OCI-LY7 (cell line): Measurements from ENCODE around the gene USP16. TPM values are rescaled to one million over a fixed set of nuclear protein-coding genes. Genes with fewer than 3 reads are reported as not detected.

Source experiments
- BruUV-seq: library from RNA; stranded (reverse); fragments of 400-500 nt; replicated peaks from 2 replicates; lab custom pipeline; 2021; lab: Mats Ljungman, UMichigan
- CTCF ChIA-PET: fragments of 300-600 bp; sonication (Branson Sonifier 250); formaldehyde crosslinking; loops from one replicate; lab custom pipeline; 2022; ENCODE audit warnings: antibody characterized with exemption; ENCODE audit not compliant: unreplicated experiment; lab: Charles Lee
- POLR2A ChIA-PET: fragments of 300-600 bp; sonication (Branson Sonifier 250); formaldehyde crosslinking; loops from one replicate; lab custom pipeline; 2022; ENCODE audit warnings: antibody characterized with exemption; lab: Charles Lee
- DNase-seq: peaks from one replicate; pipeline ENCODE4 v3.0.0-alpha.2; 2015; ENCODE audit warnings: low spot score
- H2AFZ ChIP-seq: fragments of 200-600 bp; sonication (generic), shearing (Covaris generic); 2 replicates; pipeline ENCODE4 v1.6.1; 2014; ENCODE audit warnings: mild to moderate bottlenecking, antibody characterized with exemption, low read length, moderate library complexity
- H3K27ac ChIP-seq: fragments of 200-600 bp; sonication (generic); 2 replicates; pipeline ENCODE4 v1.5.1; 2014; ENCODE audit warnings: mixed run types, low read depth, mild to moderate bottlenecking, moderate library complexity, low read length, inconsistent platforms; ENCODE audit not compliant: poor library complexity, severe bottlenecking
- H3K36me3 ChIP-seq: fragments of 200-600 bp; sonication (generic); 2 replicates; pipeline ENCODE4 v1.6.1; 2014; ENCODE audit warnings: mild to moderate bottlenecking, antibody characterized with exemption, low read length, moderate library complexity, mixed read lengths; ENCODE audit not compliant: insufficient read depth
- H3K4me1 ChIP-seq: fragments of 200-600 bp; sonication (generic); 2 replicates; pipeline ENCODE4 v1.5.1; 2014; ENCODE audit warnings: mild to moderate bottlenecking, low read length; ENCODE audit not compliant: insufficient read depth, poor library complexity, severe bottlenecking
- H3K4me2 ChIP-seq: fragments of 200-600 bp; sonication (generic); 2 replicates; pipeline ENCODE4 v1.6.1; 2014; ENCODE audit warnings: mild to moderate bottlenecking, low read length
- H3K4me3 ChIP-seq: fragments of 200-600 bp; sonication (generic); 2 replicates; pipeline ENCODE4 v1.5.1; 2014; ENCODE audit warnings: mild to moderate bottlenecking, low read depth, low read length; ENCODE audit not compliant: poor library complexity, severe bottlenecking
- H3K79me2 ChIP-seq: fragments of 200-600 bp; sonication (generic); 2 replicates; pipeline ENCODE4 v1.6.1; 2016; ENCODE audit warnings: low read depth, mild to moderate bottlenecking, low read length, moderate library complexity, mixed read lengths; ENCODE audit not compliant: insufficient read depth
- H3K9me2 ChIP-seq: fragments of 200-600 bp; sonication (generic); 2 replicates; pipeline ENCODE4 v1.6.1; 2016; ENCODE audit warnings: mild to moderate bottlenecking, low read length, mixed read lengths; ENCODE audit not compliant: insufficient read depth
- H3K9me3 ChIP-seq: fragments of 200-600 bp; sonication (generic); 2 replicates; pipeline ENCODE4 v1.6.1; 2014; ENCODE audit warnings: mild to moderate bottlenecking, mixed run types, low read length, mixed read lengths
- H4K20me1 ChIP-seq: fragments of 200-600 bp; sonication (generic); 2 replicates; pipeline ENCODE4 v1.6.1; 2014; ENCODE audit warnings: mild to moderate bottlenecking, antibody characterized with exemption, low read length, moderate library complexity, mixed read lengths; ENCODE audit not compliant: insufficient read depth
- EZH2phosphoT487 ChIP-seq: fragments of 200-600 bp; sonication (generic); IDR thresholded peaks from 2 replicates; pipeline ENCODE4 v1.6.1; 2018; ENCODE audit warnings: low read depth, borderline replicate concordance, mild to moderate bottlenecking, mixed run types, antibody characterized with exemption, low read length, moderate library complexity, mixed read lengths
- intact Hi-C: fragments of 100-400 bp; cut with micrococcal nuclease; formaldehyde crosslinking; loops from one replicate; pipeline ENCODE4 v1.10.0; 2022; ENCODE audit not compliant: unreplicated experiment
- total RNA-seq, 2 experiments: library from RNA; depleted of rRNA in 1 of 2; stranded (reverse); fragments of >200 nt in 1 of 2; shearing (Covaris generic) in 1 of 2; gene quantifications; 2 replicates each; pipeline ENCODE4 v1.2.3, GENCODE V29; 2014 to 2022
- TF ChIP-seq, protein P1 (sequence below): fragments of 200-600 bp; sonication (generic); conservative IDR thresholded peaks from 2 replicates; pipeline ENCODE4 v1.5.1; 2014; ENCODE audit warnings: mild to moderate bottlenecking, antibody characterized with exemption, low read length, moderate library complexity, mixed read lengths

Gene USP16
- total RNA-seq, 2 experiments from 2014 or later: 22.8 to 34.2 TPM

- Histone ChIP-seq H3K79me2 (peaks cover 39% of the 10 kb centered on the region), H2AFZ (peak overlapping the region; percentile 72), H3K9me2 (no peaks in the 10 kb centered on the region), H4K20me1 (no peaks in the 10 kb centered on the region; the same call in 1 of the 2 replicates), H3K27ac (peak overlapping the region; percentile 83), H3K4me2 (peak overlapping the region; percentile 77), H3K4me1 (peaks cover 27% of the 10 kb centered on the region), H3K4me3 (peak overlapping the region; percentile 64), H3K36me3 (no peaks in the 10 kb centered on the region), H3K9me3 (no peaks in the 10 kb centered on the region)
- POLR2A ChIA-PET: interaction anchor here (0.8 to 3.9 kb wide), 12 partner anchors 8 to 84 kb away, joined by 3 to 32 read pairs (median 4); partner anchors contain the start of genes RWDD2B and USP16
- intact Hi-C loops: loop anchor here (1.0 to 10.0 kb wide), 3 partner anchors 9 to 302 kb away; partner anchors contain the start of genes BACH1 and USP16
- CTCF ChIA-PET: interaction anchor here (1.8 kb wide), 1 partner anchor 9 kb away, joined by 7 read pairs; no protein-coding TSS in a partner anchor
- no peak for DNase-seq
- TF ChIP-seq EZH2phosphoT487: no peak
- TF ChIP-seq, protein P1, sequence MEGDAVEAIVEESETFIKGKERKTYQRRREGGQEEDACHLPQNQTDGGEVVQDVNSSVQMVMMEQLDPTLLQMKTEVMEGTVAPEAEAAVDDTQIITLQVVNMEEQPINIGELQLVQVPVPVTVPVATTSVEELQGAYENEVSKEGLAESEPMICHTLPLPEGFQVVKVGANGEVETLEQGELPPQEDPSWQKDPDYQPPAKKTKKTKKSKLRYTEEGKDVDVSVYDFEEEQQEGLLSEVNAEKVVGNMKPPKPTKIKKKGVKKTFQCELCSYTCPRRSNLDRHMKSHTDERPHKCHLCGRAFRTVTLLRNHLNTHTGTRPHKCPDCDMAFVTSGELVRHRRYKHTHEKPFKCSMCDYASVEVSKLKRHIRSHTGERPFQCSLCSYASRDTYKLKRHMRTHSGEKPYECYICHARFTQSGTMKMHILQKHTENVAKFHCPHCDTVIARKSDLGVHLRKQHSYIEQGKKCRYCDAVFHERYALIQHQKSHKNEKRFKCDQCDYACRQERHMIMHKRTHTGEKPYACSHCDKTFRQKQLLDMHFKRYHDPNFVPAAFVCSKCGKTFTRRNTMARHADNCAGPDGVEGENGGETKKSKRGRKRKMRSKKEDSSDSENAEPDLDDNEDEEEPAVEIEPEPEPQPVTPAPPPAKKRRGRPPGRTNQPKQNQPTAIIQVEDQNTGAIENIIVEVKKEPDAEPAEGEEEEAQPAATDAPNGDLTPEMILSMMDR: no peak
- BruUV-seq: TSS peak; percentile 100
Observed at GRCh38 chr21:28993293-28993629, 31.2 kb upstream of the USP16 start.

- Histone ChIP-seq H3K4me1 (peaks cover 5% of the 10 kb centered on the region), H3K4me3 (peak overlapping the region; percentile 76), H3K9me2 (no peaks in the 10 kb centered on the region), H3K4me2 (peak overlapping the region; percentile 95), H2AFZ (peak overlapping the region; percentile 75), H3K27ac (peak overlapping the region; percentile 77), H3K36me3 (peaks cover 26% of the 10 kb centered on the region), H3K9me3 (no peaks in the 10 kb centered on the region), H4K20me1 (no peaks in the 10 kb centered on the region), H3K79me2 (peaks cover 8% of the 10 kb centered on the region; the same call in 1 of the 2 replicates)
- no TSS peak for BruUV-seq
- POLR2A ChIA-PET: interaction anchor here (0.5 to 5.0 kb wide), 11 partner anchors 9 to 80 kb away, joined by 3 to 71 read pairs (median 5); partner anchors contain the start of genes CCT8, LTN1, RWDD2B and USP16
- CTCF ChIA-PET: interaction anchor here (1.1 to 1.3 kb wide), 2 partner anchors 10 to 20 kb away, joined by 4 to 7 read pairs; partner anchors contain the start of gene LTN1
- no peak for TF ChIP-seq EZH2phosphoT487
- TF ChIP-seq, protein P1: no peak
- intact Hi-C loops: loop anchor here (1.0 to 2.0 kb wide), 3 partner anchors 9 to 22 kb away; partner anchors contain the start of gene USP16
- DNase-seq: peak; percentile 98
Observed at GRCh38 chr21:29002442-29003144, 21.9 kb upstream of the USP16 start.
